GM19025 (cell line): ENCODE data around the gene SH2B3.

Source experiments
- ATAC-seq: cut with Tn5 transposase; IDR thresholded peaks from one replicate; pipeline ENCODE4 v1.9.1; 2021; ENCODE audit warnings: mild to moderate bottlenecking, low read depth, moderate library complexity; ENCODE audit not compliant: unreplicated experiment

Gene SH2B3

GRCh38 chr12:111426344-111427185, 20.8 kb downstream of the SH2B3 start:
- ATAC-seq = no peak

GRCh38 chr12:111427417-111428074, 21.8 kb downstream of the SH2B3 start:
- ATAC-seq = no peak

- no peak for ATAC-seq
These were observed 22.5 kb downstream of the SH2B3 start for GRCh38 chr12:111428081-111428727.

- ATAC-seq = no peak
These were observed 23.0 kb downstream of the SH2B3 start for GRCh38 chr12:111428728-111429175.

- ATAC-seq = no peak
These were observed 24.2 kb downstream of the SH2B3 start for GRCh38 chr12:111429828-111430432.

- ATAC-seq = no peak
These were observed 25.0 kb downstream of the SH2B3 start for GRCh38 chr12:111430433-111431353.

GRCh38 chr12:111431772-111432171, 26.0 kb downstream of the SH2B3 start:
- ATAC-seq = no peak

- ATAC-seq = no peak
These were observed 28.3 kb downstream of the SH2B3 start for GRCh38 chr12:111434049-111434448.

- peak; percentile 70 for ATAC-seq
These were observed 29.1 kb downstream of the SH2B3 start for GRCh38 chr12:111434680-111435338.

- no peak for ATAC-seq
These were observed 30.0 kb downstream of the SH2B3 start for GRCh38 chr12:111435661-111436201.

- no peak for ATAC-seq
These were observed 30.5 kb downstream of the SH2B3 start for GRCh38 chr12:111436266-111436665.

GRCh38 chr12:111436811-111437210, 31.1 kb downstream of the SH2B3 start:
- ATAC-seq = no peak

GRCh38 chr12:111437816-111438454, 32.2 kb downstream of the SH2B3 start:
- ATAC-seq = no peak

GRCh38 chr12:111438481-111438880, 32.8 kb downstream of the SH2B3 start:
- no peak for ATAC-seq

GRCh38 chr12:111439657-111440151, 34.0 kb downstream of the SH2B3 start:
- ATAC-seq = no peak

GRCh38 chr12:111440152-111440551, 34.4 kb downstream of the SH2B3 start:
- ATAC-seq = no peak

GRCh38 chr12:111440631-111441030, 34.9 kb downstream of the SH2B3 start:
- no peak for ATAC-seq
